Caco-2 (cell line): ENCODE measurements around the gene FNTB. TPM values are rescaled to one million over a fixed set of nuclear protein-coding genes. Genes with fewer than 3 reads are reported as not detected.

ENCODE experiments used
- BruUV-seq: library from RNA; stranded (reverse); fragments of 400-500 nt; replicated peaks from 2 replicates; lab custom pipeline; 2021; lab: Mats Ljungman, UMichigan
- CTCF ChIA-PET: fragments of 300-600 bp; sonication (Branson Sonifier 250); formaldehyde crosslinking; loops from one replicate; lab custom pipeline; 2022; ENCODE audit warnings: antibody characterized with exemption; lab: Charles Lee
- POLR2A ChIA-PET: fragments of 300-600 bp; sonication (Branson Sonifier 250); formaldehyde crosslinking; loops from one replicate; lab custom pipeline; 2022; ENCODE audit warnings: antibody characterized with exemption; lab: Charles Lee
- DNase-seq, 2 experiments: peaks; one replicate each; pipeline versions ENCODE4 v3.0.0 to v3.0.0-alpha.2; 2020 to 2022
- H3K27me3 ChIP-seq: replicated peaks from 2 replicates; pipeline ENCODE4 v1.6.0; 2011; ENCODE audit warnings: low read length; ENCODE audit not compliant: control insufficient read depth, insufficient read depth
- H3K36me3 ChIP-seq: 2 replicates; pipeline ENCODE4 v1.5.1; 2011; ENCODE audit warnings: low read length; ENCODE audit not compliant: control insufficient read depth, insufficient read depth
- H3K4me1 ChIP-seq: fragments of 250-450 bp; sonication (Bioruptor Pico); 2 replicates; pipeline ENCODE4 v1.5.1; 2020; ENCODE audit warnings: mild to moderate bottlenecking
- H3K4me3 ChIP-seq: 2 replicates; pipeline ENCODE4 v1.5.1; 2011; ENCODE audit warnings: low read depth, mild to moderate bottlenecking, control low read depth, low read length
- H3K9me3 ChIP-seq: fragments of 250-450 bp; sonication (Bioruptor Pico); 2 replicates; pipeline ENCODE4 v1.5.1; 2020; ENCODE audit warnings: mild to moderate bottlenecking, moderate library complexity
- H3K27ac Mint-ChIP-seq: one replicate; pipeline ENCODE4 v1.8.0; 2022; ENCODE audit warnings: mixed read lengths; ENCODE audit not compliant: unreplicated experiment
- H3K27me3 Mint-ChIP-seq: one replicate; pipeline ENCODE4 v1.8.0; 2022; ENCODE audit warnings: mixed read lengths; ENCODE audit not compliant: insufficient read depth, unreplicated experiment
- H3K36me3 Mint-ChIP-seq: one replicate; pipeline ENCODE4 v1.8.0; 2022; ENCODE audit warnings: mild to moderate bottlenecking, mixed read lengths; ENCODE audit not compliant: insufficient read depth, unreplicated experiment
- H3K4me1 Mint-ChIP-seq: one replicate; pipeline ENCODE4 v1.8.0; 2022; ENCODE audit warnings: low read depth, mixed read lengths; ENCODE audit not compliant: unreplicated experiment
- H3K4me3 Mint-ChIP-seq: one replicate; pipeline ENCODE4 v1.8.0; 2022; ENCODE audit warnings: mild to moderate bottlenecking, moderate library complexity, mixed read lengths; ENCODE audit not compliant: unreplicated experiment
- H3K9me3 Mint-ChIP-seq: one replicate; pipeline ENCODE4 v1.8.0; 2022; ENCODE audit warnings: mixed read lengths; ENCODE audit not compliant: unreplicated experiment
- intact Hi-C: fragments of 100-400 bp; cut with micrococcal nuclease; formaldehyde crosslinking; loops from one replicate; pipeline ENCODE4 v1.10.0; 2022; ENCODE audit not compliant: unreplicated experiment
- total RNA-seq: library from RNA; stranded (reverse); gene quantifications from 2 replicates; pipeline ENCODE4 v1.2.3, GENCODE V29; 2022
- TF ChIP-seq, protein P1 (sequence below), 2 experiments: fragments of 200-600 bp in 1 of 2; IDR thresholded peaks; 1 replicate in 1 of 2; 2 replicates in 1 of 2; pipeline versions ENCODE4 v1.5.1 to v1.8.0; 2011 to 2022; ENCODE audit warnings: antibody characterized with exemption in 1 of 2, control low read depth in 1 of 2, inconsistent platforms in 1 of 2, low read depth in 1 of 2, low read length in 1 of 2, mild to moderate bottlenecking in 1 of 2, moderate library complexity in 1 of 2; ENCODE audit not compliant: insufficient read depth in 1 of 2, severe bottlenecking in 1 of 2, unreplicated experiment in 1 of 2

FNTB gene
- total RNA-seq, 1 experiment from 2014 or later, result 21.2 TPM

GRCh38 chr14:65025818-65026217, 39.1 kb downstream of the FNTB start:
- H3K36me3 Mint-ChIP-seq, result peaks cover 6% of the 10 kb centered on the region
- no peak overlapping the region for H3K4me3 Mint-ChIP-seq
- TF ChIP-seq, protein P1, sequence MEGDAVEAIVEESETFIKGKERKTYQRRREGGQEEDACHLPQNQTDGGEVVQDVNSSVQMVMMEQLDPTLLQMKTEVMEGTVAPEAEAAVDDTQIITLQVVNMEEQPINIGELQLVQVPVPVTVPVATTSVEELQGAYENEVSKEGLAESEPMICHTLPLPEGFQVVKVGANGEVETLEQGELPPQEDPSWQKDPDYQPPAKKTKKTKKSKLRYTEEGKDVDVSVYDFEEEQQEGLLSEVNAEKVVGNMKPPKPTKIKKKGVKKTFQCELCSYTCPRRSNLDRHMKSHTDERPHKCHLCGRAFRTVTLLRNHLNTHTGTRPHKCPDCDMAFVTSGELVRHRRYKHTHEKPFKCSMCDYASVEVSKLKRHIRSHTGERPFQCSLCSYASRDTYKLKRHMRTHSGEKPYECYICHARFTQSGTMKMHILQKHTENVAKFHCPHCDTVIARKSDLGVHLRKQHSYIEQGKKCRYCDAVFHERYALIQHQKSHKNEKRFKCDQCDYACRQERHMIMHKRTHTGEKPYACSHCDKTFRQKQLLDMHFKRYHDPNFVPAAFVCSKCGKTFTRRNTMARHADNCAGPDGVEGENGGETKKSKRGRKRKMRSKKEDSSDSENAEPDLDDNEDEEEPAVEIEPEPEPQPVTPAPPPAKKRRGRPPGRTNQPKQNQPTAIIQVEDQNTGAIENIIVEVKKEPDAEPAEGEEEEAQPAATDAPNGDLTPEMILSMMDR (IDR thresholded peaks at IDR 0.05; ENCODE audit: insufficient read depth in 1 of 2, low read depth in 1 of 2, low read length in 1 of 2, severe bottlenecking in 1 of 2, unreplicated experiment in 1 of 2), result no peak
- ChIA-PET POLR2A (no interaction called here), CTCF (no interaction called here)
- no TSS peak for BruUV-seq
- no peaks in the 10 kb centered on the region for H3K27me3 ChIP-seq
- DNase-seq, result no peak
- peaks cover 27% of the 10 kb centered on the region for H3K4me1 Mint-ChIP-seq
- no peak overlapping the region for H3K4me3 ChIP-seq
- peaks cover 15% of the 10 kb centered on the region for H3K4me1 ChIP-seq
- no peak overlapping the region for H3K27ac Mint-ChIP-seq
- H3K9me3 Mint-ChIP-seq, result no peaks in the 10 kb centered on the region
- no peaks in the 10 kb centered on the region for H3K36me3 ChIP-seq
- intact Hi-C loops, result no loop called here
- no peaks in the 10 kb centered on the region for H3K9me3 ChIP-seq
- H3K27me3 Mint-ChIP-seq, result no peaks in the 10 kb centered on the region

DNA sequence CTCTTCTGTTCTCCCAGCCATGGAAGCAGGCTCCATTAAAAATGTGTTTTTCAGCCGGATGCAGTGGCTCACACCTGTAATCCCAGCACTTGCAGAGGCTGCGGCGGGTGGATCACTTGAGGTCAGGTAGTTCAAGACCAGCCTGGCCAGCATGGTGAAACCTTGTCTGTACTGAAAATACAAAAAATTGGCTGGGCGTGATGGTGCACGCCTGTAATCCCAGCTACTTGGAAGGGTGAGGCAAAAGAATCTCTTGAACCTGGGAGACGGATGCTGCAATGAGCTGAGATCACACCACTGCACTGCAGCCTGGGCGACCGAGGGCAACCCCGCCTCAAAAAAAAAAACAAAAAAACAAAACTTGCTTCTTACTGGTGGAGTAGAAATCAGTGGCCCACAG, 39.8 kb downstream of the FNTB start:
- Mint-ChIP-seq H3K27me3 (no peaks in the 10 kb centered on the region), H3K4me1 (peaks cover 27% of the 10 kb centered on the region), H3K36me3 (peaks cover 9% of the 10 kb centered on the region), H3K27ac (no peak overlapping the region), H3K4me3 (no peak overlapping the region), H3K9me3 (no peaks in the 10 kb centered on the region)
- no peak overlapping the region for H3K4me3 ChIP-seq
- peaks cover 15% of the 10 kb centered on the region for H3K4me1 ChIP-seq
- BruUV-seq, result no TSS peak
- POLR2A ChIA-PET, result no interaction called here
- no peaks in the 10 kb centered on the region for H3K27me3 ChIP-seq
- H3K36me3 ChIP-seq, result no peaks in the 10 kb centered on the region
- CTCF ChIA-PET, result no interaction called here
- no peaks in the 10 kb centered on the region for H3K9me3 ChIP-seq
- no peak for DNase-seq
- intact Hi-C loops, result no loop called here
- TF ChIP-seq, protein P1 (IDR thresholded peaks at IDR 0.05; ENCODE audit: insufficient read depth in 1 of 2, low read depth in 1 of 2, low read length in 1 of 2, severe bottlenecking in 1 of 2, unreplicated experiment in 1 of 2), result no peak

GRCh38 chr14:65027127-65027799, 40.6 kb downstream of the FNTB start:
- H3K27me3 Mint-ChIP-seq, result no peaks in the 10 kb centered on the region
- Histone ChIP-seq H3K4me3 (no peak overlapping the region), H3K27me3 (no peaks in the 10 kb centered on the region), H3K4me1 (peaks cover 15% of the 10 kb centered on the region), H3K9me3 (no peaks in the 10 kb centered on the region), H3K36me3 (no peaks in the 10 kb centered on the region)
- TF ChIP-seq, protein P1 (IDR thresholded peaks at IDR 0.05; ENCODE audit: insufficient read depth in 1 of 2, low read depth in 1 of 2, low read length in 1 of 2, severe bottlenecking in 1 of 2, unreplicated experiment in 1 of 2), result no peak
- H3K36me3 Mint-ChIP-seq, result peaks cover 13% of the 10 kb centered on the region
- POLR2A ChIA-PET, result no interaction called here
- intact Hi-C loops, result no loop called here
- BruUV-seq, result no TSS peak
- H3K4me3 Mint-ChIP-seq, result no peak overlapping the region
- H3K4me1 Mint-ChIP-seq, result peaks cover 27% of the 10 kb centered on the region
- no peak for DNase-seq
- H3K27ac Mint-ChIP-seq, result no peak overlapping the region
- CTCF ChIA-PET, result no interaction called here
- no peaks in the 10 kb centered on the region for H3K9me3 Mint-ChIP-seq
